Esophagus muscularis mucosa (tissue), 3 donors: ENCODE data around the gene CALCR.

Source experiments
- CTCF ChIP-seq, 3 experiments: fragments of 200-600 bp in 2 of 3; fragments of 450-650 bp in 1 of 3; sonication (generic) in 2 of 3; IDR thresholded peaks; one replicate each; pipeline ENCODE4 v1.5.1; 2017 to 2019; ENCODE audit warnings: antibody characterized with exemption in 3 of 3, mild to moderate bottlenecking in 2 of 3, moderate library complexity in 1 of 3
- POLR2A ChIP-seq: fragments of 450-650 bp; IDR thresholded peaks from one replicate; pipeline ENCODE4 v1.6.1; 2017; ENCODE audit warnings: antibody characterized with exemption, moderate library complexity, mild to moderate bottlenecking, low read depth

GRCh38 chr7:93503088-93503487 is 71.4 kb downstream of the CALCR start:
- TF ChIP-seq POLR2A (no peak), CTCF (IDR thresholded peaks at IDR 0.05) (no peak)
